GM18511 (cell line): ENCODE measurements around the gene IP6K2.

ENCODE experiments used
- ATAC-seq: cut with Tn5 transposase; IDR thresholded peaks from one replicate; pipeline ENCODE4 v1.9.1; 2021; ENCODE audit warnings: mild to moderate bottlenecking, moderate library complexity; ENCODE audit not compliant: unreplicated experiment

The IP6K2 gene

DNA sequence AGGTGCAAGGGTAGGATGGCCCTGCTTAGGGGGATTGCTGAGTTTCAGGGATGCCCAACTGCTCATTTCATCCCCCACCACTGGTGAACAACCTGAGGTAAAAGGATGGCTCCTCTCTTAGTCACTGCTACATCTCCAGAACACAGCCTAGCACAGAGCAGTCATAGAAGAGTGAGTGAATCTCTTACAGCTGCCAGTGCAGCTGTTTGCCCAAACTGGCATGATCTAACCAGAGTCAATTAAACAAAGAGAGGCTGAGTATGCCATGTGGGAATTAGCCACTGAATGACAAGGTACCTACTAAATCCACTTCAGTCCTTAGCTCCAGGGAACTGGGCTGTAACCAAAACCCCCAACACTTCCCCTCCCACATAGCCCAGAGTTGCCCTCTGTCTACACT lies 24.5 kb downstream of the IP6K2 start:
- ATAC-seq = no peak

GRCh38 chr3:48690846-48691458 lies 26.1 kb downstream of the IP6K2 start:
- ATAC-seq = no peak

- ATAC-seq = no peak
Measured at GRCh38 chr3:48689384-48689783, 27.6 kb downstream of the IP6K2 start.

DNA sequence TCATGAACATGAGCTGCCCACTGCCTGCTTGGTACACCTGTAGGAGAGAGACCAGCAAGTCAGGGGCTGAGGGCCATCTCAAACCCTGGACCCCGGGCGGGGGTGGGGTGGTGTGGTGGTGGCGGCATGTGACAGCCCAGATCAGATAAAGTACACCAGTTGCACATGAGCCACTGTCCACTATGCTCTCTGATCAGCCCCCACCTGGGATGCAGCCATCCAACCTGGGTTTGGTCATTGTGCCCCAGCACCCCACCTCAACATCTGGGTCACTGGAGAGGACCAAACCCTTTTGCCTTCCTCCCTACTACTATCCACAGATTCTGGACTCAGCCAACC lies 28.3 kb downstream of the IP6K2 start:
- no peak for ATAC-seq

DNA sequence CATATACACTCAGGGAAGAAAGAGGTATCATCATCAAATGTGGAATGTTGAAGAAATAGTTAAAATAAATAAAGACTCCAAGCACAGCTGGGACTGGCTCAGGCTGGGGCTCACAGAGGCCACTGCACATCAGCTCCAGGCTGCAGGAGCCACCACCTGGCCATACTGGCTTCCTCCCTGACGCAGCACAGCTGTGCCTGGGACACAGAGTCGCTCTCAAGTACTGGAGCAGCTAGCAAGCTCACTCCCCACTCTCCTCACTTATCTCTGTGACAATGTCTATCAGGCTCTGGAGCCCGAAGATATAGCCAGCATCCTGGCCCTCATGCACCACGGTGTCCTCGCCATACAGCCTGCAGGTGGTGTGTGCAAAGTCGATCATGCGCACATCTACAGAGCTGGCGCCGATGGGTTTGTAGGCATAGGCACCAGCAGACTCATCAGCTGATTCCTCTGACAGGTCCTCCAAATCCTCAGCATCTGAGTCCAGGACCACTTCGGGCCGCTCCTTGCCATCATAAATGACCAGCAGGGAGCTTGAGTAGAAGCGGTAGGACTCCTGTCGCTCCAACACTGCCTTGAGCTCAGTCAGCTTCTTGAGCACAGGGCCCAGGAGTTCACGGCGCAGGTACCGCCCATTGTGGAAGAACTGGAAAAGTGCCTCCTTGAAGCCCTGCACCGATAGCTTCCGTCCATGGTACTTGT lies 28.8 kb downstream of the IP6K2 start:
- no peak for ATAC-seq

DNA sequence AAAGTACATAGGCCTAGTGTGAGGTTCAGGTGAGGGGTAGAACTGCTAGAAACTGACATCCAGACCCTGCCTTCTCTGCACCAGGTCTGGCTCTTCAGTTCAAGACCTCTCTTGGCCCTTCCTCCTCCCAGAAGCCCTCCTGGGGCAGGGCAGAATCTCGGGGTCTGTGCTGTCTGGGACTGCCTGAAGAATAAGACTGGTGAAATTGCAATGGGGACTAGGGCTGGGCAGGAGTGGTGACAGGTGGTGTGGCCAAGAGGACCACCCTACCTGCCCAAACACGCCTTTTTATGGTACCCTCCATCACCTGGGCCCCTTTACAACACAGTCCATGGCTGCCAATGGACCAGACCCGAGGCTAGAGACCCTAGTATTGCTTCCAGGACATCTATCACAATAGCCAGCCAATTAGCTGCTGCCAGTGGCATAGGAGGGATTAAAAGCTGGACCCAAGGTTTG lies 29.8 kb downstream of the IP6K2 start:
- no peak for ATAC-seq

DNA sequence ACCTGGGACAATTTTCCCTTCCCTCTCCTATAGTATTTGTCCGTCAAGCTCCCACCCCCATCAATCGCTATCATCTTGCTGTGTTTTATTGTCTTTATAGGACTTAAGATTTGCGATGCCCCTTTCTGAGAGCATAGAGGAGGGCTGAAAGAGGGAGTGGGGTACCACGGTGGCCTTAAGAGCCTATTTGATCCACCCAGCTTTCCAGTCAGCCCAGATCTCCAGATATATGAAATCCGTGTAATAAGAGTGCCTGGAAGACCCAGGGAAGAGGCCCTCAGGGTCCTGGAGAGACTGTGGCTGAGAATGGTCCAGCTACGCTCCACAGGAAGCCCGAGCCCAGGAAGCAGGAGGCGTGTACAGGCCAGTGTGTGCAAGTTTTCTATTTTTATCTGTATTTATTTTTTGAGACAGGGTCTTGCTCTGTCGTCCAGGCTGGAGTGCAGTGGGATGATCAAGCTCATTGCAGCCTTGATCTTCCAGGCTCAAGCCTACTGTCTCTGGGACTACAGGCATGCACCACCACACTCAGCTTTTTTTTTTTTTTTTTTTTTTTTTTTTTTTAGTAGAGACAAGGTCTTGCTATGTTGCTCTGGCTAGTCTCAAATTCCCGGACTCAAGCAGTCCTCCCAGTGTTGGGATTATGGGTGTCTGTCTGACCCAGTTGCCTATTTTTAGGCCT lies 30.3 kb downstream of the IP6K2 start:
- no peak for ATAC-seq

GRCh38 chr3:48685603-48686511 lies 31.2 kb downstream of the IP6K2 start, which contains the start of gene NCKIPSD:
TSS of gene NCKIPSD (minus strand) at chr3:48685915. CDS start at chr3:48685807, 108 bp downstream.
- peak; percentile 81 for ATAC-seq

- ATAC-seq = no peak
Measured at GRCh38 chr3:48685293-48685602, 31.8 kb downstream of the IP6K2 start.

DNA sequence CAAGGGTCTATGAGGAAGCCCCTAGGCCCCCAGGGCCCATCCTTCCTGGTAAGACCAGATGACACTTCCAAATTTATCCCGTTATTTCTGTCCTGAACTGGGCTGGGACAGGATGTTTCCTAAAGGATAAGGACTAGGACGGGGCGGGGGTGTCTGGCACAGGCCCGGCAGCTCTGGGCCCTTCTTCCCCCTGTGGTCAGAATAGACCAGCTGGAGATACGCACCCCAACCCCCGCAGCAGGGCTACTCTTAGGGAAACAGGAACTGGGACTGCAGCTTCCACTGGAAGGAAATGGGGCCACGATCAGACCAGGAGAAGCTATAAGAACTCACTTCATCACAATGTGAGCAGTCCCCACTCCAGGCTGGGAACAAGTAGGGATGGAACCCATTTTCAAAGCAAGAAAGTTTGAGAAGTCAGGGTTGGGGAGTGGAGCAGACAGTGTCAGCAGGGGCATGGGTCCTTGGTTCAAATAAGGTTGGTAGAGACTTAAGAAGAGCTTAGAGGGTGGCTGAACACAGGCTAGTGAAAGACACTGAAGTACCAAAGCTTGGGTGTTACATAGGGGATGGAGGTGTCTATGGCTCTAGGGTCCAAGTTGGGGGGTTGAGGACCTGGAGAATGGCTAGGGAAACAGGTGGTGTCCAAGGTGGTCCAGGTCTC lies 32.4 kb downstream of the IP6K2 start:
- no peak for ATAC-seq

DNA sequence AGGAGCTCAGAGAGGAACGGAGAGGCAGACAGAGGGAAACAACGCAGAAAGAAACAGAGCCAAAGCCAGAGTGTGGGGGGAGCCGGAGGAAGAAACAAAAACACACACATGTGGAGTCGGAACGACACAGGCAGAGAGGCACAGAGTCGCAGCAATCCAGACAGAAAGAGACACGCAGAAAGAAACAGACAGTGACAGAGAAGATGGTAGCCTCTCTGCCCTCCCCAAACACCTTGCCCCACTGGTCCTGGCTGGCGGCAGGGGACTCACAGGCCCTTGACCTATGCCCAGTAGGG lies 33.0 kb downstream of the IP6K2 start:
- no peak for ATAC-seq

DNA sequence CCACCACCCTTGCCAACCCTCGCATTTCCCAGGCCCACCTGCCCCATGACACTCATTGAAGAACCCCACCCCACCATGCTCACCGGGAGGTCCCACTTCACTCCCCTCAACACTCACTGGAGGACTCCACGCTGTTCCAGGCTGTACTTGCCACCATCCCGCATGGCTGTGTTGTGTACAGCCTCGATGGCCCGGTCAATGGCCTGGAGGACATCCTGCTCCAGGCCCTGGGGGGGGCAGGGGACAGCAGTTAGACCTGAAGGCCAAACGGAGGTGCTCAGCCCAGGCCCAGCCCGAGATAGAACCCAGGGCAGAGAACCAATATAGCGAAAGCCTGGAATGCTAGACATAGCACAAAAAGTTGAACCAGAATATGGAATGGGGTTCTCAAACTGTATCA lies 34.2 kb downstream of the IP6K2 start:
- no peak for ATAC-seq

GRCh38 chr3:48681974-48682610 lies 34.9 kb downstream of the IP6K2 start:
- no peak for ATAC-seq

DNA sequence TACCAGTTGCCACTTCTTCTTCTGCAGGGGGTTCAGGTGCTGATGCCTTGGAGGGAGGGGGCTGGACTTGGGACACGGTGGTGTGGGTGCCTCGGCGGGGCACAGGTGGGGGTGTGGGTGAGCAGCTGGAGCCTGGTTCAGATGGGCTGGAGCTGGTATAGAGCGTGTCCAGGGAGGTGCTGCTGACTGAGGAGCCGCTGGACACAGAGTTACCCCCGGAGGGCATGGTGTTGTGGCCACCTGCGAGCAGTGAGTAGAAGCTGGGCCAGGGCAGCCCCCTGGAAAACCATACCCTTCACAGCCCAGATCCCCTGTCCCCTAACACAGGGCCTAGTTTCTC lies 35.5 kb downstream of the IP6K2 start:
- ATAC-seq = no peak

DNA sequence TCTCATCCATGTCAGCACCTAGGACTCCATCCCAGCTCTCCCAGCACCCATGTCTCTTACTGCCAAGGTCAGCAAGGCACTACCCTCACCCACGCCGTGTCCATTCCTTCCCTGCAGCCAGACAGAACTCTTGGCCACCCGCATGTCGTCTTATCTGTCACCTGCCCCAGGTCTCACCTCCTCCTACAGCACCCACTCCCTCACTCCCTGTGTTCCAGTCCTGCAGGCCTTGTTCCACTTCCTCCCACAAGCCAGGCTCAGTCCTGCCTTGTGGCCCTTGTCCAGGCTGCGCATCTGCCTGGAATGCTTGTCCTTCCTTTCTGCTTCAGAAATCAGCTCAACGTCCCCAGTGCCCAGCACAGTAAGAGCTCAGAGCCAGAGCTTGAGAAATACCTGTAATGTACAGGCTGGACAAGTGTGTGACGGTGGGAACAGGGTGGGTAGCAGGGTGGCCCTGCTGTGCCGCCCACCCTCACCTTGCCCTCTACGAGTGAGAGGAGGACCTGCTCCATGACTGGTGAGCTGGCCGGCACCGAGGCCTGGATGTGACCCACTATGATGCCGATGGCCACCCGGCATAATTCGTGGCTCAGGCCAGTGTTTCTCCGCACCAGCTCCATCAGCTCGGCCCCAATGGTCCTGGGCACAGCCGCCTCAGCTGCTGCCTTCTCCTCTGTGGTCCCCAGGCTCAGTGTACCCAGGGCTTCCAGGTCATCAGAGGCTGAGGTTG lies 36.0 kb downstream of the IP6K2 start:
- ATAC-seq = no peak

- ATAC-seq = no peak
Measured at GRCh38 chr3:48679411-48680391, 37.3 kb downstream of the IP6K2 start.

- ATAC-seq = no peak
Measured at GRCh38 chr3:48678566-48679380, 38.2 kb downstream of the IP6K2 start.

DNA sequence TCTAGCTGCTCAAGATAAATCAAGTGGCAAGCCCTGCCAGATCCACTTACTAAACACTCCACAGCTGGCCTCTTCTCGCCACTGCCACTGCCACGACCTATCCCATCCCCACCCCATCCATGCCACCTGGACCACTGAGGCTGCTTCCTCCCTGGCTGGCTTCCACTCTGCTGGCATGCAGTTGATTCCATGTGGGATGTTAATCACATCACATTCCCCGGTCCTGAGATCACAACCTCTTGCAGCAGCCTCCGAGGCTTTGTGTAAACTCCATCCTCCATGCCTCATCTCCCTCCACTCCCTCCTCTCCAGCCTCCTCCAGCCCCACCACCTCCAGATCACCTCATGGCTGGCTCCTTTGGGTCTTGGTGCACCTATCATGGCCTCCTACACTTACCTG lies 39.0 kb downstream of the IP6K2 start:
- no peak for ATAC-seq
